NCI-H748 treated with DMSO at 0.1 percent for 48 hours (cell line): ENCODE results near the gene SOX6.
"Not testable (repeated sequence)": the region's sequence is repeated elsewhere in the genome, so short reads cannot be mapped to it uniquely, and the experiment has no call there.

Source experiments
- DNase-seq: peaks from one replicate; lab custom pipeline; 2025; lab: John Stamatoyannopoulos, UW

SOX6 gene

GRCh38 chr11:16096336-16096735 lies 260.0 kb downstream of the SOX6 start:
- no peak for DNase-seq

- no peak for DNase-seq
Measured at GRCh38 chr11:16095756-16096155, 260.6 kb downstream of the SOX6 start.

GRCh38 chr11:16093889-16094653 lies 262.3 kb downstream of the SOX6 start:
- no peak for DNase-seq

- DNase-seq, result no peak
Measured at GRCh38 chr11:16091862-16092261, 264.5 kb downstream of the SOX6 start.

- no peak for DNase-seq
Measured at GRCh38 chr11:16089481-16089880, 266.9 kb downstream of the SOX6 start.

GRCh38 chr11:16088774-16089173 lies 267.6 kb downstream of the SOX6 start:
- DNase-seq, result no peak

- no peak for DNase-seq
Measured at GRCh38 chr11:16087886-16088285, 268.5 kb downstream of the SOX6 start.

GRCh38 chr11:16086229-16086819 lies 270.0 kb downstream of the SOX6 start:
- no peak for DNase-seq

GRCh38 chr11:16082095-16083055 lies 274.0 kb downstream of the SOX6 start:
- DNase-seq, result peak; percentile 73

GRCh38 chr11:16081382-16082094 lies 274.8 kb downstream of the SOX6 start:
- no peak for DNase-seq

- no peak for DNase-seq
Measured at GRCh38 chr11:16080688-16081381, 275.5 kb downstream of the SOX6 start.

GRCh38 chr11:16078936-16079335 lies 277.4 kb downstream of the SOX6 start:
- DNase-seq, result no peak

GRCh38 chr11:16070573-16070972 lies 285.8 kb downstream of the SOX6 start:
- no peak for DNase-seq

GRCh38 chr11:16067268-16067667 lies 289.1 kb downstream of the SOX6 start:
- DNase-seq, result not testable (repeated sequence)

GRCh38 chr11:16059332-16059731 lies 297.0 kb downstream of the SOX6 start:
- no peak for DNase-seq

- DNase-seq, result no peak
Measured at GRCh38 chr11:16058671-16059070, 297.7 kb downstream of the SOX6 start.

- no peak for DNase-seq
Measured at GRCh38 chr11:16052750-16053149, 303.6 kb downstream of the SOX6 start.

GRCh38 chr11:16049611-16050010 lies 306.7 kb downstream of the SOX6 start:
- no peak for DNase-seq

GRCh38 chr11:16047073-16047472 lies 309.3 kb downstream of the SOX6 start:
- no peak for DNase-seq

- no peak for DNase-seq
Measured at GRCh38 chr11:16043617-16044016, 312.7 kb downstream of the SOX6 start.

GRCh38 chr11:16041207-16041606 lies 315.1 kb downstream of the SOX6 start:
- no peak for DNase-seq
